GM12878 (cell line): ENCODE data around the gene EXOC3L4. TPM values are rescaled to one million over a fixed set of nuclear protein-coding genes. Genes with fewer than 3 reads are reported as not detected.
A peak's percentile ranks its signal among the peaks of the same experiment; 100 is the strongest.

Source experiments
- CEBPB ChIP-seq, 2 experiments: fragments of 150-350 bp in 1 of 2; IDR thresholded peaks; 2 replicates each; pipeline ENCODE4 v1.6.1; 2012 to 2014; ENCODE audit warnings: low read depth in 2 of 2, low read length in 2 of 2, borderline replicate concordance in 1 of 2, inconsistent platforms in 1 of 2
- HDAC2 ChIP-seq: fragments of 200-600 bp; sonication (generic); IDR thresholded peaks from 2 replicates; pipeline ENCODE4 v1.6.1; 2017
- JUNB ChIP-seq: IDR thresholded peaks from 2 replicates; pipeline ENCODE4 v1.6.1; 2016; ENCODE audit warnings: antibody characterized with exemption, mild to moderate bottlenecking
- JUND ChIP-seq: IDR thresholded peaks from 2 replicates; pipeline ENCODE4 v1.6.1; 2012; ENCODE audit warnings: low read depth, mild to moderate bottlenecking, low read length, improper control_type of control experiment, moderate library complexity
- NR2C1 ChIP-seq: fragments of 450-650 bp; IDR thresholded peaks from 2 replicates; pipeline ENCODE4 v1.6.1; 2017; ENCODE audit warnings: antibody characterized with exemption, mild to moderate bottlenecking, moderate library complexity
- NR2F1 ChIP-seq: fragments of 450-650 bp; conservative IDR thresholded peaks from 2 replicates; pipeline ENCODE4 v1.6.1; 2017; ENCODE audit warnings: mild to moderate bottlenecking
- NRF1 ChIP-seq: conservative IDR thresholded peaks from 2 replicates; pipeline ENCODE4 v1.6.1; 2011; ENCODE audit warnings: mild to moderate bottlenecking, low read depth, low read length, improper control_type of control experiment
- RUNX3 ChIP-seq: IDR thresholded peaks from 2 replicates; pipeline ENCODE4 v1.6.1; 2012; ENCODE audit warnings: low read length, inconsistent platforms
- SP1 ChIP-seq: IDR thresholded peaks from one replicate; pipeline ENCODE4 v1.6.1; 2011; ENCODE audit warnings: low read depth, low read length
- SPI1 ChIP-seq: IDR thresholded peaks from 2 replicates; pipeline ENCODE4 v1.6.1; 2011; ENCODE audit warnings: low read depth, mild to moderate bottlenecking, low read length, moderate library complexity, borderline replicate concordance; ENCODE audit not compliant: insufficient read depth
- SREBF2 ChIP-seq: IDR thresholded peaks from 2 replicates; pipeline ENCODE4 v1.6.1; 2012; ENCODE audit warnings: mild to moderate bottlenecking, low read length
- STAT1 ChIP-seq: fragments of 450-650 bp; conservative IDR thresholded peaks from 2 replicates; pipeline ENCODE4 v1.6.1; 2014; ENCODE audit warnings: antibody characterized with exemption, mild to moderate bottlenecking
- TAF1 ChIP-seq: IDR thresholded peaks from 2 replicates; pipeline ENCODE4 v1.6.1; 2011; ENCODE audit warnings: mild to moderate bottlenecking, low read depth, low read length, borderline replicate concordance
- YBX1 ChIP-seq: fragments of 450-650 bp; IDR thresholded peaks from 2 replicates; pipeline ENCODE4 v1.6.1; 2016; ENCODE audit warnings: antibody characterized with exemption
- ZSCAN29 ChIP-seq: fragments of 450-650 bp; IDR thresholded peaks from 2 replicates; pipeline ENCODE4 v1.6.1; 2017; ENCODE audit warnings: mild to moderate bottlenecking, moderate library complexity
- polyA plus RNA-seq, 11 experiments: library from polyadenylated mRNA; depleted of rRNA in 4 of 11; unstranded in 6 of 11; stranded (reverse) in 5 of 11; fragments of >200 nt; fragmentation: Nextera tagmentation in 4 of 11; fragmentation: Illumina TruSeq in 1 of 11; extraction: Ambion mirVana in 4 of 11; extraction: Trizol in 1 of 11; gene quantifications; 1 replicate in 1 of 11; 2 replicates in 10 of 11; pipeline versions ENCODE4 v1.2.1 to v1.2.3, GENCODE V29; 2011 to 2016; ENCODE audit warnings: inconsistent platforms in 2 of 11, missing spikeins in 2 of 11, low read depth in 1 of 11
- total RNA-seq, 4 experiments: library from RNA; depleted of rRNA in 3 of 4; stranded (reverse); fragments of >200 nt in 3 of 4; fragmentation: Illumina TruSeq in 1 of 4; extraction: Trizol in 1 of 4; gene quantifications; 2 replicates each; pipeline versions ENCODE4 v1.2.1 to v1.2.3, GENCODE V29; 2013 to 2021
- TF ChIP-seq, protein P1 (sequence below): fragments of 450-650 bp; formaldehyde crosslinking; IDR thresholded peaks from 2 replicates; pipeline ENCODE4 v1.4.0; 2020; ENCODE audit warnings: mild to moderate bottlenecking, moderate library complexity
- TF ChIP-seq, protein P2 (sequence below): fragments of 450-650 bp; formaldehyde crosslinking; IDR thresholded peaks from 2 replicates; pipeline ENCODE4 v1.5.0; 2022; ENCODE audit warnings: mild to moderate bottlenecking, missing genetic modification characterization
- TF ChIP-seq, protein P3 (sequence below): IDR thresholded peaks from 2 replicates; pipeline ENCODE4 v1.6.1; 2011; ENCODE audit warnings: low read depth, mild to moderate bottlenecking, low read length, moderate library complexity, borderline replicate concordance; ENCODE audit errors: extremely low read depth
- TF ChIP-seq, protein P4 (sequence below): fragments of 450-650 bp; IDR thresholded peaks from 2 replicates; pipeline ENCODE4 v1.6.1; 2017; ENCODE audit warnings: mild to moderate bottlenecking, low read depth, inconsistent platforms; ENCODE audit not compliant: poor library complexity, severe bottlenecking
- TF ChIP-seq, protein P5 (sequence below): IDR thresholded peaks from 2 replicates; pipeline ENCODE4 v1.6.1; 2011; ENCODE audit warnings: mild to moderate bottlenecking, low read depth, low read length, moderate library complexity; ENCODE audit not compliant: insufficient replicate concordance

Gene EXOC3L4
- total and polyA plus RNA-seq, 10 of the 15 experiments (the other 5 are each of a cell fraction or from before 2014, with no cell fraction given) = not detected

DNA sequence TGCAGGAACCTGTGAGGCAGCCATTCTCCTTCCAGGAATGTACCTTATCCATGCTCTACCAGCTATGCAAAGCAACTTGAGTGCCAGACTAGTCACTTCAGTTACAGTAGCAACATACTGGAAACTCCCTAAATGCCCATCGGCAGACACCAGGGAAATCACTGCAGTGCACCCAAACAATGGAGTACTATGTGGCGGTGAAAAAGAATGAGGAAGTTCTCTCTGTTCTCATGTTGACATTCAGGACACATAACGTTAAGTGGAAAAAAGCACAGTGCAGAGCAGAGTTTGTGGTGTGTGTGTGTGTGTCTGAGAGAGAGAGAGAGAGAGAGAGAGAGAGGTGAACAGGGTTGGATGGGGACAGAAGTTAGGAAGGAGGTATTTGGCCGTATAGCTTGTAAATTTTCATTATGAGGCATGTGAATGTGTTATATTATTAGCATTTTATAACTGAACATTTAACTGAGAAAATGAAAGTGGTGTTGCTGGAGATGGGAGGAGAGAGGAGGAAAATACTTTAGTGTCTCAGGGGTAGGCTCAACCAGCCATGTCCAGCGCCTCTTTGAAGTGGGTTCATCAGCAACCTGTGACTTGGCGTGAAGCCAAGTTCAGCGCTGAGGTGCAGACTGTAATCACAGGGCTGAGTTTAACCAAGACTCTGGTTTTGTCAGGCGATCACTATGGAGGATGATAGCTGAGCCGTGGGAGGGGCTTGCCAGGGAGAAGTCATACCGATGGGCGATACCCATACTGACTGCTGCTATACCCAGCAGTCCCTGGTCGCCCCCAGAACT is 46.0 kb downstream of the EXOC3L4 start (continued):
- TF ChIP-seq, protein P1, sequence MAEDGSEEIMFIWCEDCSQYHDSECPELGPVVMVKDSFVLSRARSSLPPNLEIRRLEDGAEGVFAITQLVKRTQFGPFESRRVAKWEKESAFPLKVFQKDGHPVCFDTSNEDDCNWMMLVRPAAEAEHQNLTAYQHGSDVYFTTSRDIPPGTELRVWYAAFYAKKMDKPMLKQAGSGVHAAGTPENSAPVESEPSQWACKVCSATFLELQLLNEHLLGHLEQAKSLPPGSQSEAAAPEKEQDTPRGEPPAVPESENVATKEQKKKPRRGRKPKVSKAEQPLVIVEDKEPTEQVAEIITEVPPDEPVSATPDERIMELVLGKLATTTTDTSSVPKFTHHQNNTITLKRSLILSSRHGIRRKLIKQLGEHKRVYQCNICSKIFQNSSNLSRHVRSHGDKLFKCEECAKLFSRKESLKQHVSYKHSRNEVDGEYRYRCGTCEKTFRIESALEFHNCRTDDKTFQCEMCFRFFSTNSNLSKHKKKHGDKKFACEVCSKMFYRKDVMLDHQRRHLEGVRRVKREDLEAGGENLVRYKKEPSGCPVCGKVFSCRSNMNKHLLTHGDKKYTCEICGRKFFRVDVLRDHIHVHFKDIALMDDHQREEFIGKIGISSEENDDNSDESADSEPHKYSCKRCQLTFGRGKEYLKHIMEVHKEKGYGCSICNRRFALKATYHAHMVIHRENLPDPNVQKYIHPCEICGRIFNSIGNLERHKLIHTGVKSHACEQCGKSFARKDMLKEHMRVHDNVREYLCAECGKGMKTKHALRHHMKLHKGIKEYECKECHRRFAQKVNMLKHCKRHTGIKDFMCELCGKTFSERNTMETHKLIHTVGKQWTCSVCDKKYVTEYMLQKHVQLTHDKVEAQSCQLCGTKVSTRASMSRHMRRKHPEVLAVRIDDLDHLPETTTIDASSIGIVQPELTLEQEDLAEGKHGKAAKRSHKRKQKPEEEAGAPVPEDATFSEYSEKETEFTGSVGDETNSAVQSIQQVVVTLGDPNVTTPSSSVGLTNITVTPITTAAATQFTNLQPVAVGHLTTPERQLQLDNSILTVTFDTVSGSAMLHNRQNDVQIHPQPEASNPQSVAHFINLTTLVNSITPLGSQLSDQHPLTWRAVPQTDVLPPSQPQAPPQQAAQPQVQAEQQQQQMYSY (CRISPR knock-in tag) = no peak
- TF ChIP-seq HDAC2 (no peak), JUND (no peak), RUNX3 (peak; percentile 86), SP1 (no peak), NR2F1 (peak; percentile 36), SREBF2 (no peak), NRF1 (no peak), TAF1 (no peak), STAT1 (no peak), YBX1 (no peak), SPI1 (peak; percentile 43; the same call in 1 of the 2 replicates), CEBPB (IDR thresholded peaks at IDR 0.05; ENCODE audit: borderline replicate concordance in 1 of 2, low read depth in 2 of 2, low read length in 2 of 2) (no peak), JUNB (no peak), ZSCAN29 (no peak), NR2C1 (no peak)
- TF ChIP-seq, protein P2, sequence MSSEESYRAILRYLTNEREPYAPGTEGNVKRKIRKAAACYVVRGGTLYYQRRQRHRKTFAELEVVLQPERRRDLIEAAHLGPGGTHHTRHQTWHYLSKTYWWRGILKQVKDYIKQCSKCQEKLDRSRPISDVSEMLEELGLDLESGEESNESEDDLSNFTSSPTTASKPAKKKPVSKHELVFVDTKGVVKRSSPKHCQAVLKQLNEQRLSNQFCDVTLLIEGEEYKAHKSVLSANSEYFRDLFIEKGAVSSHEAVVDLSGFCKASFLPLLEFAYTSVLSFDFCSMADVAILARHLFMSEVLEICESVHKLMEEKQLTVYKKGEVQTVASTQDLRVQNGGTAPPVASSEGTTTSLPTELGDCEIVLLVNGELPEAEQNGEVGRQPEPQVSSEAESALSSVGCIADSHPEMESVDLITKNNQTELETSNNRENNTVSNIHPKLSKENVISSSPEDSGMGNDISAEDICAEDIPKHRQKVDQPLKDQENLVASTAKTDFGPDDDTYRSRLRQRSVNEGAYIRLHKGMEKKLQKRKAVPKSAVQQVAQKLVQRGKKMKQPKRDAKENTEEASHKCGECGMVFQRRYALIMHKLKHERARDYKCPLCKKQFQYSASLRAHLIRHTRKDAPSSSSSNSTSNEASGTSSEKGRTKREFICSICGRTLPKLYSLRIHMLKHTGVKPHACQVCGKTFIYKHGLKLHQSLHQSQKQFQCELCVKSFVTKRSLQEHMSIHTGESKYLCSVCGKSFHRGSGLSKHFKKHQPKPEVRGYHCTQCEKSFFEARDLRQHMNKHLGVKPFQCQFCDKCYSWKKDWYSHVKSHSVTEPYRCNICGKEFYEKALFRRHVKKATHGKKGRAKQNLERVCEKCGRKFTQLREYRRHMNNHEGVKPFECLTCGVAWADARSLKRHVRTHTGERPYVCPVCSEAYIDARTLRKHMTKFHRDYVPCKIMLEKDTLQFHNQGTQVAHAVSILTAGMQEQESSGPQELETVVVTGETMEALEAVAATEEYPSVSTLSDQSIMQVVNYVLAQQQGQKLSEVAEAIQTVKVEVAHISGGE (CRISPR knock-in tag) = no peak
- TF ChIP-seq, protein P3, sequence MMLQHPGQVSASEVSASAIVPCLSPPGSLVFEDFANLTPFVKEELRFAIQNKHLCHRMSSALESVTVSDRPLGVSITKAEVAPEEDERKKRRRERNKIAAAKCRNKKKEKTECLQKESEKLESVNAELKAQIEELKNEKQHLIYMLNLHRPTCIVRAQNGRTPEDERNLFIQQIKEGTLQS = no peak
- TF ChIP-seq, protein P4, sequence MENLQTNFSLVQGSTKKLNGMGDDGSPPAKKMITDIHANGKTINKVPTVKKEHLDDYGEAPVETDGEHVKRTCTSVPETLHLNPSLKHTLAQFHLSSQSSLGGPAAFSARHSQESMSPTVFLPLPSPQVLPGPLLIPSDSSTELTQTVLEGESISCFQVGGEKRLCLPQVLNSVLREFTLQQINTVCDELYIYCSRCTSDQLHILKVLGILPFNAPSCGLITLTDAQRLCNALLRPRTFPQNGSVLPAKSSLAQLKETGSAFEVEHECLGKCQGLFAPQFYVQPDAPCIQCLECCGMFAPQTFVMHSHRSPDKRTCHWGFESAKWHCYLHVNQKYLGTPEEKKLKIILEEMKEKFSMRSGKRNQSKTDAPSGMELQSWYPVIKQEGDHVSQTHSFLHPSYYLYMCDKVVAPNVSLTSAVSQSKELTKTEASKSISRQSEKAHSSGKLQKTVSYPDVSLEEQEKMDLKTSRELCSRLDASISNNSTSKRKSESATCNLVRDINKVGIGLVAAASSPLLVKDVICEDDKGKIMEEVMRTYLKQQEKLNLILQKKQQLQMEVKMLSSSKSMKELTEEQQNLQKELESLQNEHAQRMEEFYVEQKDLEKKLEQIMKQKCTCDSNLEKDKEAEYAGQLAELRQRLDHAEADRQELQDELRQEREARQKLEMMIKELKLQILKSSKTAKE = peak; percentile 96
- TF ChIP-seq, protein P5, sequence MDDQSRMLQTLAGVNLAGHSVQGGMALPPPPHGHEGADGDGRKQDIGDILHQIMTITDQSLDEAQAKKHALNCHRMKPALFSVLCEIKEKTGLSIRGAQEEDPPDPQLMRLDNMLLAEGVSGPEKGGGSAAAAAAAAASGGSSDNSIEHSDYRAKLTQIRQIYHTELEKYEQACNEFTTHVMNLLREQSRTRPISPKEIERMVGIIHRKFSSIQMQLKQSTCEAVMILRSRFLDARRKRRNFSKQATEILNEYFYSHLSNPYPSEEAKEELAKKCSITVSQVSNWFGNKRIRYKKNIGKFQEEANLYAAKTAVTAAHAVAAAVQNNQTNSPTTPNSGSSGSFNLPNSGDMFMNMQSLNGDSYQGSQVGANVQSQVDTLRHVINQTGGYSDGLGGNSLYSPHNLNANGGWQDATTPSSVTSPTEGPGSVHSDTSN = no peak
